ENCODE results near the gene TRDMT1.

- TF ChIP-seq, protein P1, sequence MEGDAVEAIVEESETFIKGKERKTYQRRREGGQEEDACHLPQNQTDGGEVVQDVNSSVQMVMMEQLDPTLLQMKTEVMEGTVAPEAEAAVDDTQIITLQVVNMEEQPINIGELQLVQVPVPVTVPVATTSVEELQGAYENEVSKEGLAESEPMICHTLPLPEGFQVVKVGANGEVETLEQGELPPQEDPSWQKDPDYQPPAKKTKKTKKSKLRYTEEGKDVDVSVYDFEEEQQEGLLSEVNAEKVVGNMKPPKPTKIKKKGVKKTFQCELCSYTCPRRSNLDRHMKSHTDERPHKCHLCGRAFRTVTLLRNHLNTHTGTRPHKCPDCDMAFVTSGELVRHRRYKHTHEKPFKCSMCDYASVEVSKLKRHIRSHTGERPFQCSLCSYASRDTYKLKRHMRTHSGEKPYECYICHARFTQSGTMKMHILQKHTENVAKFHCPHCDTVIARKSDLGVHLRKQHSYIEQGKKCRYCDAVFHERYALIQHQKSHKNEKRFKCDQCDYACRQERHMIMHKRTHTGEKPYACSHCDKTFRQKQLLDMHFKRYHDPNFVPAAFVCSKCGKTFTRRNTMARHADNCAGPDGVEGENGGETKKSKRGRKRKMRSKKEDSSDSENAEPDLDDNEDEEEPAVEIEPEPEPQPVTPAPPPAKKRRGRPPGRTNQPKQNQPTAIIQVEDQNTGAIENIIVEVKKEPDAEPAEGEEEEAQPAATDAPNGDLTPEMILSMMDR (optimal IDR thresholded peaks at IDR 0.05 in 1 of 3, IDR thresholded peaks at IDR 0.05 in 1 of 3, conservative IDR thresholded peaks at IDR 0.05 in 1 of 3; ENCODE audit: extremely low read depth in 1 of 3, insufficient read depth in 2 of 3, low read length in 3 of 3) = no peak
- TF ChIP-seq EZH2 (IDR thresholded peaks at IDR 0.05; ENCODE audit: low read length) = no peak
Observed at GRCh38 chr10:17098012-17098411, 103.5 kb downstream of the TRDMT1 start.

Measured in keratinocyte (primary cell).